H1 (cell line): Measurements from ENCODE around the gene SEC14L5. TPM values are rescaled to one million over a fixed set of nuclear protein-coding genes. Genes with fewer than 3 reads are reported as not detected.

Experiments
- CTCF ChIA-PET: fragments of 300-600 bp; sonication (Branson Sonifier 250); formaldehyde crosslinking; loops from one replicate; lab custom pipeline; 2021; ENCODE audit not compliant: partially characterized antibody; lab: Charles Lee
- POLR2A ChIA-PET: fragments of 300-600 bp; sonication (Branson Sonifier 250); formaldehyde crosslinking; loops from one replicate; lab custom pipeline; 2021; ENCODE audit warnings: inconsistent platforms; ENCODE audit not compliant: partially characterized antibody; lab: Charles Lee
- DNase-seq, 2 experiments: peaks; one replicate each; pipeline versions ENCODE4 v3.0.0 to v3.0.0-alpha.2; 2010 to 2022; ENCODE audit warnings: low spot score in 2 of 2, low read depth in 1 of 2, mixed read lengths in 1 of 2
- FAIRE-seq: peaks from 2 replicates; lab custom pipeline; 2011; peaks lifted over from hg19 to GRCh38; lab: Jason Lieb, UNC
- H2AFZ ChIP-seq: 2 replicates; pipeline ENCODE4 v1.8.1; 2012; ENCODE audit warnings: low read length, inconsistent platforms
- H2AK5ac ChIP-seq: 2 replicates; pipeline ENCODE4 v1.6.1; 2013; ENCODE audit warnings: low read depth, low read length
- H2BK120ac ChIP-seq: replicated peaks from 2 replicates; pipeline ENCODE3; 2013; ENCODE audit warnings: low read depth, low read length, inconsistent platforms
- H2BK12ac ChIP-seq: 2 replicates; pipeline ENCODE4 v1.6.1; 2013; ENCODE audit warnings: low read depth, low read length
- H2BK15ac ChIP-seq: 2 replicates; pipeline ENCODE4 v1.6.1; 2013; ENCODE audit warnings: low read length
- H2BK20ac ChIP-seq: 2 replicates; pipeline ENCODE4 v1.6.1; 2013; ENCODE audit warnings: low read length
- H2BK5ac ChIP-seq: 2 replicates; pipeline ENCODE4 v1.6.1; 2013; ENCODE audit warnings: low read depth, low read length
- H3K14ac ChIP-seq: 2 replicates; pipeline ENCODE4 v1.6.1; 2013; ENCODE audit warnings: inconsistent platforms; ENCODE audit not compliant: insufficient read length
- H3K18ac ChIP-seq: 2 replicates; pipeline ENCODE4 v1.6.1; 2013; ENCODE audit warnings: low read length; ENCODE audit errors: extremely low read depth
- H3K23ac ChIP-seq: 2 replicates; pipeline ENCODE4 v1.6.1; 2013; ENCODE audit warnings: inconsistent platforms; ENCODE audit not compliant: insufficient read length
- H3K23me2 ChIP-seq: 2 replicates; pipeline ENCODE4 v1.6.1; 2013; ENCODE audit warnings: low read depth, low read length
- H3K27ac ChIP-seq: 2 replicates; pipeline ENCODE4 v1.6.1; 2011; ENCODE audit warnings: low read depth, low read length, inconsistent platforms
- H3K27me3 ChIP-seq, 4 experiments: replicated peaks in 1 of 4; 1 replicate in 1 of 4; 2 replicates in 3 of 4; pipeline versions ENCODE4 v1.6.1 to v1.8.1; 2011 to 2013; ENCODE audit warnings: low read length in 3 of 4, mild to moderate bottlenecking in 3 of 4, inconsistent platforms in 2 of 4, mixed read lengths in 2 of 4, moderate library complexity in 1 of 4; ENCODE audit not compliant: control insufficient read depth in 3 of 4, insufficient read depth in 3 of 4; ENCODE audit errors: extremely low read depth in 1 of 4
- H3K36me3 ChIP-seq, 4 experiments: 2 replicates each; pipeline versions ENCODE4 v1.6.1 to v1.8.1; 2011 to 2013; ENCODE audit warnings: mild to moderate bottlenecking in 4 of 4, low read length in 3 of 4, moderate library complexity in 2 of 4, control low read depth in 1 of 4, inconsistent platforms in 1 of 4; ENCODE audit not compliant: insufficient read depth in 4 of 4, control insufficient read depth in 2 of 4
- H3K4ac ChIP-seq: replicated peaks from 2 replicates; pipeline ENCODE3; 2013; ENCODE audit warnings: low read length, low read depth, mixed read lengths, inconsistent platforms; ENCODE audit not compliant: insufficient read length
- H3K4me1 ChIP-seq, 4 experiments: replicated peaks in 1 of 4; 1 replicate in 1 of 4; 2 replicates in 3 of 4; pipeline versions ENCODE4 v1.6.1 to v1.8.1; 2011 to 2013; ENCODE audit warnings: low read length in 3 of 4, inconsistent platforms in 2 of 4, mixed read lengths in 1 of 4; ENCODE audit not compliant: insufficient read depth in 4 of 4, control insufficient read depth in 3 of 4
- H3K4me2 ChIP-seq, 2 experiments: 2 replicates each; pipeline versions ENCODE4 v1.6.1 to v1.8.1; 2011 to 2013; ENCODE audit warnings: low read depth in 2 of 2, low read length in 2 of 2, control low read depth in 1 of 2, inconsistent platforms in 1 of 2, mild to moderate bottlenecking in 1 of 2; ENCODE audit not compliant: insufficient read depth in 1 of 2
- H3K4me3 ChIP-seq, 4 experiments: fragments of 200-600, 300-600 bp in 1 of 4; sonication (generic), shearing (Covaris generic), sonication (Bioruptor Twin) in 1 of 4; 2 replicates each; pipeline versions ENCODE4 v1.5.1 to v1.8.1; 2011 to 2016; ENCODE audit warnings: low read length in 4 of 4, low read depth in 3 of 4, control low read depth in 2 of 4, inconsistent platforms in 2 of 4, mild to moderate bottlenecking in 2 of 4, mixed read lengths in 1 of 4, moderate library complexity in 1 of 4; ENCODE audit not compliant: insufficient read depth in 2 of 4; ENCODE audit errors: extremely low read depth in 1 of 4
- H3K56ac ChIP-seq: replicated peaks from 2 replicates; pipeline ENCODE3; 2013; ENCODE audit warnings: low read depth, mild to moderate bottlenecking, mixed read lengths, low read length, inconsistent platforms; ENCODE audit not compliant: insufficient read length
- H3K79me1 ChIP-seq: 2 replicates; pipeline ENCODE4 v1.6.1; 2013; ENCODE audit warnings: low read depth, low read length, control low read depth
- H3K79me2 ChIP-seq, 2 experiments: 2 replicates each; pipeline versions ENCODE4 v1.6.1 to v1.8.1; 2012 to 2013; ENCODE audit warnings: low read length in 2 of 2, mild to moderate bottlenecking in 2 of 2, inconsistent platforms in 1 of 2; ENCODE audit not compliant: insufficient read depth in 2 of 2, control insufficient read depth in 1 of 2
- H3K9ac ChIP-seq, 4 experiments: replicated peaks in 1 of 4; 1 replicate in 1 of 4; 2 replicates in 3 of 4; pipeline versions ENCODE4 v1.6.1 to v1.8.1; 2011 to 2013; ENCODE audit warnings: low read depth in 3 of 4, low read length in 3 of 4, control low read depth in 2 of 4, mild to moderate bottlenecking in 2 of 4, moderate library complexity in 2 of 4, inconsistent platforms in 1 of 4; ENCODE audit errors: extremely low read depth in 1 of 4
- H3K9me3 ChIP-seq, 2 experiments: 2 replicates each; pipeline versions ENCODE4 v1.6.1 to v1.8.1; 2012 to 2013; ENCODE audit warnings: mild to moderate bottlenecking in 2 of 2, moderate library complexity in 2 of 2, control low read depth in 1 of 2, inconsistent platforms in 1 of 2, low read depth in 1 of 2, low read length in 1 of 2, mixed read lengths in 1 of 2; ENCODE audit not compliant: insufficient read depth in 2 of 2
- H4K20me1 ChIP-seq, 2 experiments: replicated peaks in 1 of 2; 2 replicates each; pipeline versions ENCODE3 to v1.8.1; 2011 to 2013; ENCODE audit warnings: inconsistent platforms in 2 of 2, low read length in 2 of 2, mild to moderate bottlenecking in 1 of 2; ENCODE audit not compliant: insufficient read depth in 2 of 2, control insufficient read depth in 1 of 2
- H4K5ac ChIP-seq: 2 replicates; pipeline ENCODE4 v1.6.1; 2013; ENCODE audit warnings: low read length, low read depth, mixed read lengths, inconsistent platforms; ENCODE audit not compliant: insufficient read length
- H4K8ac ChIP-seq: 2 replicates; pipeline ENCODE4 v1.8.0; 2013; ENCODE audit warnings: mild to moderate bottlenecking, moderate library complexity, low read length, inconsistent platforms; ENCODE audit not compliant: insufficient read depth; ENCODE audit errors: extremely low read depth
- H4K91ac ChIP-seq: replicated peaks from 2 replicates; pipeline ENCODE3; 2013; ENCODE audit warnings: low read length, mixed read lengths, inconsistent platforms; ENCODE audit not compliant: insufficient read length
- CBX5 ChIP-seq: fragments of 300-800, 300-1000 bp; sonication (generic); IDR thresholded peaks from 2 replicates; pipeline ENCODE4 v1.7.1; 2016; ENCODE audit warnings: antibody characterized with exemption, low read length, low read depth
- CBX8 ChIP-seq: fragments of 300-800, 300-1000 bp; sonication (generic); IDR thresholded peaks from 2 replicates; pipeline ENCODE4 v1.7.1; 2016; ENCODE audit warnings: low read depth, low read length, borderline replicate concordance
- JUND ChIP-seq: IDR thresholded peaks from 2 replicates; pipeline ENCODE4 v1.6.1; 2011; ENCODE audit warnings: mild to moderate bottlenecking, improper control_type of control experiment, low read length
- PHF8 ChIP-seq: fragments of 200-600 bp; sonication (generic); conservative IDR thresholded peaks from 2 replicates; pipeline ENCODE4 v1.7.1; 2012; ENCODE audit warnings: low read depth, mild to moderate bottlenecking, inconsistent platforms, low read length, moderate library complexity
- POU5F1 ChIP-seq: IDR thresholded peaks from 2 replicates; pipeline ENCODE4 v1.6.1; 2011; ENCODE audit warnings: low read depth, mild to moderate bottlenecking, low read length, moderate library complexity
- RAD21 ChIP-seq, 2 experiments: IDR thresholded peaks in 1 of 2; conservative IDR thresholded peaks in 1 of 2; 2 replicates each; pipeline ENCODE4 v1.6.1; 2011; ENCODE audit warnings: low read depth in 2 of 2, low read length in 2 of 2, improper control_type of control experiment in 1 of 2, inconsistent platforms in 1 of 2, mild to moderate bottlenecking in 1 of 2, moderate library complexity in 1 of 2
- RXRA ChIP-seq: IDR thresholded peaks from 2 replicates; pipeline ENCODE4 v1.6.1; 2011; ENCODE audit warnings: low read depth, mild to moderate bottlenecking, low read length, moderate library complexity; ENCODE audit not compliant: insufficient read depth
- WGBS, 2 experiments: shearing (Covaris generic) in 1 of 2; methylation state at CpG; one replicate each; pipeline versions ENCODE4 v1.1.6 to v1.1.7; 2013 to 2015; ENCODE audit warnings: low lambda C conversion rate in 2 of 2, mixed read lengths in 2 of 2, inconsistent platforms in 1 of 2, low coverage in 1 of 2, missing lambda C conversion rate in 1 of 2; ENCODE audit not compliant: insufficient replicate concordance in 2 of 2, insufficient coverage in 1 of 2, insufficient read length in 1 of 2; ENCODE audit errors: extremely low coverage in 1 of 2, missing lambda C conversion rate in 1 of 2; 5-methylcytosine and 5-hydroxymethylcytosine counted together
- polyA plus RNA-seq, 7 experiments: library from polyadenylated mRNA; depleted of rRNA in 3 of 7; stranded (reverse) in 5 of 7; unstranded in 2 of 7; fragments of >200 nt in 5 of 7; fragments of 200-250 nt in 2 of 7; gene quantifications; 1 replicate in 5 of 7; 2 replicates in 1 of 7; 4 replicates in 1 of 7; pipeline versions ENCODE4 v1.2.1 to v1.2.3, GENCODE V29; 2011 to 2013; ENCODE audit warnings: missing spikeins in 2 of 7, mixed read lengths in 2 of 7
- total RNA-seq: library from RNA; stranded (reverse); fragmentation: NEBNext Ultra II Directional; extraction: Animal tissue kit (Norgen Biotek cat#: 25700); gene quantifications from 2 replicates; pipeline ENCODE4 v1.2.1, GENCODE V29; 2021

The SEC14L5 gene
- total and polyA plus RNA-seq, 2 of the 8 experiments (the other 6 are each of a cell fraction or from before 2014, with no cell fraction given), result 1.9 to 3.0 TPM

DNA sequence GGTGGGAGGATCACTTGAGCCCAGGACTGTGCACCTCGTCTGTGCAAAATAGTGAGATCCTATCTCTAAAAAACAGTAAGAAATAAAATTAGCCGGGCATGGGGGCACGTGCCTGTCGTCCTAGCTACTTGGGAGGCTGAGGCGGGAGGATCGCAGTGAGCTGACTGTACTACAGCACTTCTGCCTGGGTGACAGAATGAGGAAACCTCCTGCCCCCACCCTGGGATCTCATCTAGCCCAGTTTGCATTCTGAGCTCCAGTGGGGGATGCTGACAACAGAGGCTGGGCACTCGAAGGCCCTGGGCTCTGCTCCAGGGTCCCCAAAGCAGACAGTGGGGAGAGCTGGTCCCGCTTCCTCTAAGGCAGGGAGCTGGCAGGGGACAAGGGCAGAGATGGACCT is 68.5 kb downstream of the SEC14L5 start:
- Histone ChIP-seq H3K36me3 (no peaks in the 10 kb centered on the region), H3K27ac (no peak overlapping the region), H2AFZ (no peak overlapping the region), H2AK5ac (no peak overlapping the region), H2BK15ac (no peak overlapping the region), H3K79me2 (no peaks in the 10 kb centered on the region), H3K79me1 (no peaks in the 10 kb centered on the region), H3K4me2 (no peak overlapping the region), H3K23me2 (no peaks in the 10 kb centered on the region), H4K5ac (no peak overlapping the region), H3K27me3 (no peaks in the 10 kb centered on the region), H2BK12ac (no peak overlapping the region), H3K4me3 (no peak overlapping the region), H2BK20ac (no peak overlapping the region), H4K91ac (no peak overlapping the region), H3K14ac (no peak overlapping the region), H2BK5ac (no peak overlapping the region), H3K9ac (no peak overlapping the region), H4K8ac (no peak overlapping the region), H3K4me1 (peaks cover 0 to 4% (median 1%) of the 10 kb centered on the region in 4 experiments; a peak in 3 of 7 replicates), H3K4ac (no peak overlapping the region), H3K18ac (no peak overlapping the region), H3K56ac (no peak overlapping the region), H2BK120ac (no peak overlapping the region), H3K9me3 (no peaks in the 10 kb centered on the region), H3K23ac (no peak overlapping the region), H4K20me1 (no peaks in the 10 kb centered on the region)
- WGBS, 2 experiments, result 90% methylated on average over 8 of the region's 8 CpGs; no CpG with 5 or more reads in 1 of the 2 experiments
- CTCF ChIA-PET, result interaction anchor here (0.7 to 3.5 kb wide), 12 partner anchors 12 to 160 kb away, joined by 3 to 27 read pairs (median 3); no protein-coding TSS in a partner anchor
- POLR2A ChIA-PET, result interaction anchor here (0.7 to 2.2 kb wide), 3 partner anchors 17 to 550 kb away, joined by 4 to 8 read pairs (median 4); partner anchors contain the start of gene SEC14L5
- DNase-seq (no peak), FAIRE-seq (no peak)
- TF ChIP-seq CBX8 (no peak), CBX5 (no peak), JUND (no peak), PHF8 (no peak), RAD21 (IDR thresholded peaks at IDR 0.05 in 1 of 2, conservative IDR thresholded peaks at IDR 0.05 in 1 of 2; ENCODE audit: low read depth in 2 of 2, low read length in 2 of 2) (no peak), RXRA (no peak), POU5F1 (no peak)
